MM.1S (cell line): ENCODE results near the gene KRT37.

Source experiments
- EZH2 ChIP-seq: fragments of 300-600 bp; sonication (generic); optimal IDR thresholded peaks from 2 replicates; pipeline ENCODE3; 2017; ENCODE audit warnings: low read depth, mild to moderate bottlenecking, antibody characterized with exemption, low read length, mixed read lengths
- TF ChIP-seq, protein P1 (sequence below): fragments of 300-600 bp; sonication (generic); IDR thresholded peaks from 2 replicates; pipeline ENCODE4 v1.5.1; 2016; ENCODE audit warnings: antibody characterized with exemption, low read length, mixed read lengths

- TF ChIP-seq, protein P1, sequence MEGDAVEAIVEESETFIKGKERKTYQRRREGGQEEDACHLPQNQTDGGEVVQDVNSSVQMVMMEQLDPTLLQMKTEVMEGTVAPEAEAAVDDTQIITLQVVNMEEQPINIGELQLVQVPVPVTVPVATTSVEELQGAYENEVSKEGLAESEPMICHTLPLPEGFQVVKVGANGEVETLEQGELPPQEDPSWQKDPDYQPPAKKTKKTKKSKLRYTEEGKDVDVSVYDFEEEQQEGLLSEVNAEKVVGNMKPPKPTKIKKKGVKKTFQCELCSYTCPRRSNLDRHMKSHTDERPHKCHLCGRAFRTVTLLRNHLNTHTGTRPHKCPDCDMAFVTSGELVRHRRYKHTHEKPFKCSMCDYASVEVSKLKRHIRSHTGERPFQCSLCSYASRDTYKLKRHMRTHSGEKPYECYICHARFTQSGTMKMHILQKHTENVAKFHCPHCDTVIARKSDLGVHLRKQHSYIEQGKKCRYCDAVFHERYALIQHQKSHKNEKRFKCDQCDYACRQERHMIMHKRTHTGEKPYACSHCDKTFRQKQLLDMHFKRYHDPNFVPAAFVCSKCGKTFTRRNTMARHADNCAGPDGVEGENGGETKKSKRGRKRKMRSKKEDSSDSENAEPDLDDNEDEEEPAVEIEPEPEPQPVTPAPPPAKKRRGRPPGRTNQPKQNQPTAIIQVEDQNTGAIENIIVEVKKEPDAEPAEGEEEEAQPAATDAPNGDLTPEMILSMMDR: no peak
- no peak for TF ChIP-seq EZH2
Measured at GRCh38 chr17:41383690-41384089, 40.7 kb downstream of the KRT37 start.
